22Rv1 (cell line): ENCODE results near the gene FBXW5.

Experiments
- ZFX ChIP-seq: fragments of 450-650 bp; IDR thresholded peaks from 2 replicates; pipeline ENCODE4 v1.6.1; 2017; ENCODE audit warnings: antibody characterized with exemption, borderline replicate concordance
- TF ChIP-seq, protein P1 (sequence below): fragments of 450-650 bp; IDR thresholded peaks from 2 replicates; pipeline ENCODE4 v1.5.1; 2017; ENCODE audit warnings: mild to moderate bottlenecking

GRCh38 chr9:136978073-136978864, 33.7 kb upstream of the FBXW5 start:
- TF ChIP-seq, protein P1, sequence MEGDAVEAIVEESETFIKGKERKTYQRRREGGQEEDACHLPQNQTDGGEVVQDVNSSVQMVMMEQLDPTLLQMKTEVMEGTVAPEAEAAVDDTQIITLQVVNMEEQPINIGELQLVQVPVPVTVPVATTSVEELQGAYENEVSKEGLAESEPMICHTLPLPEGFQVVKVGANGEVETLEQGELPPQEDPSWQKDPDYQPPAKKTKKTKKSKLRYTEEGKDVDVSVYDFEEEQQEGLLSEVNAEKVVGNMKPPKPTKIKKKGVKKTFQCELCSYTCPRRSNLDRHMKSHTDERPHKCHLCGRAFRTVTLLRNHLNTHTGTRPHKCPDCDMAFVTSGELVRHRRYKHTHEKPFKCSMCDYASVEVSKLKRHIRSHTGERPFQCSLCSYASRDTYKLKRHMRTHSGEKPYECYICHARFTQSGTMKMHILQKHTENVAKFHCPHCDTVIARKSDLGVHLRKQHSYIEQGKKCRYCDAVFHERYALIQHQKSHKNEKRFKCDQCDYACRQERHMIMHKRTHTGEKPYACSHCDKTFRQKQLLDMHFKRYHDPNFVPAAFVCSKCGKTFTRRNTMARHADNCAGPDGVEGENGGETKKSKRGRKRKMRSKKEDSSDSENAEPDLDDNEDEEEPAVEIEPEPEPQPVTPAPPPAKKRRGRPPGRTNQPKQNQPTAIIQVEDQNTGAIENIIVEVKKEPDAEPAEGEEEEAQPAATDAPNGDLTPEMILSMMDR, result no peak
- no peak for TF ChIP-seq ZFX
